NCI-H2029 treated with DMSO at 0.1 percent for 48 hours (cell line): ENCODE measurements around the gene GOLGA1.

ENCODE experiments used
- DNase-seq: peaks from one replicate; lab custom pipeline; 2025; lab: John Stamatoyannopoulos, UW

The GOLGA1 gene

GRCh38 chr9:124834591-124834990, 106.3 kb downstream of the GOLGA1 start:
- no peak for DNase-seq

- no peak for DNase-seq
Observed at GRCh38 chr9:124831642-124832364, 109.1 kb downstream of the GOLGA1 start.

- no peak for DNase-seq
Observed at GRCh38 chr9:124830593-124830992, 110.3 kb downstream of the GOLGA1 start.

DNA sequence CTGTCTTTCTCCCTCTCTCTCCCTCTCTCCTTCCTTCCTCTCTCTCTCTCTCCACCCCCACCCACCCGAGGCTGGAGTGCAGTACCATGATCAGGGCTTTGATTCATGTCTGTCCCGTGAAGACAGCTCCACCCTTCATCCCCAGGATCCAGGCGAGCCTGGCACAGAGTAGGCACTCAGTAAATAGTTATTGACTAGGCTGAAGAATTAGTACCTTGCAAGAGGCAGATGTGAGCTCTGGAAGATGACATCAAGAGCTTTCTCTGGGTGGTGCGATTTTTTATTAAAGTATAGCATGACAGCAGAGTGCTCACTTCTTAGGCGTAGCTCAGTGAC, 111.6 kb downstream of the GOLGA1 start:
- DNase-seq, result no peak

DNA sequence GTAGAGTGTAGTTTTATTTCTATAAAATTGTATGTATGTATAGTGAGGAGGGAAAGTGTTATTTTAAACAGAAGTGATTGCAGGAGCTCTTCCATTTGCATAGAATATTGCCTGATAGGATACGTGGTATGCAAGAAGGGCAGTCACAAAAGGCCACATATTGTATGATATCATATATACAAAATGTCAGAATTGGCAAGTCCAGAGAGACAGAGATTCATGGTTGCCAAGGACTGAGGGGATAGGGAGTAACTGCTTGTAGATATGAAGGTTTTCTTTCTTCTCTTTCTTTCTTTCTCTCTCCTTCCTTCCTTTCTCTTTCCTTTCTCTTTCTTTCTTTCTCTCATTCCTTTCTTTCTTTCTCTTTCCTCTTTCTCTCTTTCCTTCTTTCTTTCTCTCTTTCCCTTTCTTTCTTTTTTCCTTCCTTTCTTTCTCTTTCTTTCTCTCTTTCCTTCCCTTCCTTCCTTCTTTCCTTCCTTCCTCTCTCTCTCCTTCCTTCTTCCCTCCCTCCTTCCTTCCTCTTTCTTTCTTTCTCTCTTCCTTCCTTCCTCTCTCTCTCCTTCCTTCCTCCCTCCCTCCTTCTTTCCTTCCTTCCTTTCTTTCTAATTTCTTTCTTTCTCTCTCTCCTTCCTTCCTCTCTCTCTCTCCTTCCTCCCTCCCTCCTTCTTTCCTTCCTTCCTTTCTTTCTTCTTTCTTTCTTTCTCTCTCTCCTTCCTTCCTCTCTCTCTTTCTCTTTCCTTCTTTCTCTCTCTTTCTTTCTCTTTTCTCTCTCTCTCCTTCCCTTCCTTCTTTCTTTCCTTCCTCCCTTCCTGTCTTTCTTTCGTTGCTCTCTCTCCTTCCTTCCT, 112.2 kb downstream of the GOLGA1 start:
- DNase-seq, result no peak
